Heart right ventricle (tissue), 16 donors: Measurements from ENCODE around the gene PSMA6. TPM values are rescaled to one million over a fixed set of nuclear protein-coding genes. Genes with fewer than 3 reads are reported as not detected.

Source experiments
- ATAC-seq, 8 donors: fragments of 200-7000 bp; cut with Tn5 transposase; one replicate each; pipeline ENCODE4 v1.9.1; 2020; ENCODE audit warnings: mild to moderate bottlenecking in 8 of 8, moderate library complexity in 8 of 8, moderate number of reproducible peaks in 1 of 8
- DNase-seq, 2 donors: peaks; one replicate each; pipeline ENCODE4 v3.0.0-alpha.2; 2020
- H3K27ac ChIP-seq, 10 donors: fragments of 200-600 bp; sonication (generic) in 2 of 10; one replicate each; pipeline versions ENCODE4 v1.5.0 to v1.8.0; 2020 to 2022; ENCODE audit warnings: mild to moderate bottlenecking in 3 of 10
- H3K27me3 ChIP-seq, 7 donors: fragments of 200-600 bp; one replicate each; pipeline ENCODE4 v1.8.0; 2021 to 2022; ENCODE audit warnings: mild to moderate bottlenecking in 2 of 7
- H3K36me3 ChIP-seq, 9 donors: fragments of 200-600 bp; sonication (generic) in 1 of 9; one replicate each; pipeline versions ENCODE4 v1.5.0 to v1.8.0; 2020 to 2022; ENCODE audit warnings: mild to moderate bottlenecking in 2 of 9
- H3K4me1 ChIP-seq, 9 donors: fragments of 200-600 bp; sonication (generic) in 1 of 9; one replicate each; pipeline versions ENCODE4 v1.5.0 to v1.8.0; 2020 to 2022; ENCODE audit warnings: mild to moderate bottlenecking in 4 of 9
- H3K4me3 ChIP-seq, 10 donors: fragments of 200-600 bp; sonication (generic) in 2 of 10; one replicate each; pipeline versions ENCODE4 v1.5.0 to v1.8.0; 2020 to 2022; ENCODE audit warnings: mild to moderate bottlenecking in 7 of 10, moderate library complexity in 2 of 10
- H3K9me3 ChIP-seq, 11 donors: fragments of 200-600 bp in 10 of 11; sonication (generic) in 2 of 11; one replicate each; pipeline versions ENCODE4 v1.5.0 to v1.8.0; 2013 to 2022; ENCODE audit warnings: mild to moderate bottlenecking in 2 of 11, control low read depth in 1 of 11, moderate library complexity in 1 of 11
- WGBS, 2 donors: extraction: QIAGEN DNeasy Blood & Tissue Kit; methylation state at CpG; one replicate each; pipeline ENCODE4 v1.1.7; 2013; ENCODE audit warnings: inconsistent platforms in 1 of 2; 5-methylcytosine and 5-hydroxymethylcytosine counted together
- intact Hi-C, 10 donors: fragments of 100-400 bp; cut with DNase I; formaldehyde crosslinking; loops; one replicate each; pipeline versions ENCODE4 v1.11.1 to v1.14.2; 2022
- polyA plus RNA-seq, 2 donors: library from polyadenylated mRNA; stranded (reverse); fragments of 200-250 nt; gene quantifications; one replicate each; pipeline ENCODE4 v1.2.3, GENCODE V29; 2013
- total RNA-seq, 10 donors: library from RNA; stranded (reverse); fragmentation: NEBNext Ultra II Directional in 3 of 10; extraction: Animal tissue kit (Norgen Biotek cat#: 25700) in 3 of 10; gene quantifications; one replicate each; pipeline versions ENCODE4 v1.2.1 to v1.2.4, GENCODE V29; 2021 to 2023
- TF ChIP-seq, protein P1 (sequence below), 9 donors: fragments of 200-600 bp; sonication (generic) in 2 of 9; IDR thresholded peaks; one replicate each; pipeline versions ENCODE4 v1.5.0 to v1.8.0; 2021 to 2022; ENCODE audit warnings: antibody characterized with exemption in 9 of 9, mild to moderate bottlenecking in 5 of 9, moderate library complexity in 1 of 9
- donor health status: Arrhythmogenic right ventricular cardiomyopathy.
- donor health status: ischemic (EF 13 %, LVEDD 7.1; RV severe dilation, severe dysfunction).
- donor health status: healthy with polysubstance abuse.
- donor health status: DM: no; HTN: yes; CAD: no.
- donor health status: DM: no; HTN: no; CAD: no.
- donor health status: ischemic (EF 25% LVEDD 6.9; RV normal size, moderate dysfunction).
- donor health status: ischemic (EF 25% LVEDD 5.7; RV mildly dilated, moderate dysfunction).
- donor health status: healthy.
- donor health status: DM: yes; HTN: yes; CAD: no.
- donor health status: Ischemic cardiomyopathy.
- donor health status: ischemic (EF 35%, LVEDD 5.7; RV mildly dilated, moderate dysfunction).
- donor health status: nonischemic (EF 11% LVEDD 7.7; RV severe dilation, severe dysfunction).
- donor health status: DM: yes; HTN: yes; CAD: no.
- donor health status: PGD.
- donor health status: ischemic (EF 29% LVEDD 5.4; RV normal size, mild dysfunction).
- donor health status: nonischemic (EF 23%, LVEDD 6.1; RV moderate dilation, normal function).

PSMA6 gene
- total and polyA plus RNA-seq, 12 donors, result 92.3 to 233 (median 166) TPM

DNA sequence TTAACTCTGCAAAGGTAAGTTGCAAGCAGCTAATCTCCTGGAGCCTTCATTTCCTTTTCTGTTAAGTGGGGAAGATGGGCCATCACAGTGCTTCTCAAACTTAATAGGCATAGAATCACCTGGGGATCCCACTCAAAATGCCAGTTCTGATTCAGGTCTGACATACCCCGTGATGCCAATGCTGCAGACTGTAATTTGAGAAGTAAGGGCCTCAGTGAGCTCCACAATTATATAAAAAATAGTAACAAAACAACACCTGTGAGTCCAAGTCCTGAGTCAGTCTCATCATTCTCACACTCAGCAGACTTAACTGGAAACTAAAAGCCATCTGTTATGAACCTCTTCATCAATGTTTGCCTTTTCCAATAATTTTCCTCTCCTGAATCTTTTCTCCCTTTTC lies 10.8 kb upstream of the PSMA6 start:
- WGBS, 2 donors, result 94 to 100% methylated on average over 1 of the region's 1 CpG
- TF ChIP-seq, protein P1, sequence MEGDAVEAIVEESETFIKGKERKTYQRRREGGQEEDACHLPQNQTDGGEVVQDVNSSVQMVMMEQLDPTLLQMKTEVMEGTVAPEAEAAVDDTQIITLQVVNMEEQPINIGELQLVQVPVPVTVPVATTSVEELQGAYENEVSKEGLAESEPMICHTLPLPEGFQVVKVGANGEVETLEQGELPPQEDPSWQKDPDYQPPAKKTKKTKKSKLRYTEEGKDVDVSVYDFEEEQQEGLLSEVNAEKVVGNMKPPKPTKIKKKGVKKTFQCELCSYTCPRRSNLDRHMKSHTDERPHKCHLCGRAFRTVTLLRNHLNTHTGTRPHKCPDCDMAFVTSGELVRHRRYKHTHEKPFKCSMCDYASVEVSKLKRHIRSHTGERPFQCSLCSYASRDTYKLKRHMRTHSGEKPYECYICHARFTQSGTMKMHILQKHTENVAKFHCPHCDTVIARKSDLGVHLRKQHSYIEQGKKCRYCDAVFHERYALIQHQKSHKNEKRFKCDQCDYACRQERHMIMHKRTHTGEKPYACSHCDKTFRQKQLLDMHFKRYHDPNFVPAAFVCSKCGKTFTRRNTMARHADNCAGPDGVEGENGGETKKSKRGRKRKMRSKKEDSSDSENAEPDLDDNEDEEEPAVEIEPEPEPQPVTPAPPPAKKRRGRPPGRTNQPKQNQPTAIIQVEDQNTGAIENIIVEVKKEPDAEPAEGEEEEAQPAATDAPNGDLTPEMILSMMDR (IDR thresholded peaks at IDR 0.05), result no peak
- H3K27ac ChIP-seq, result no peak overlapping the region
- ATAC-seq (no peak), DNase-seq (no peak)
- peaks cover 0 to 10% (median 0%) of the 10 kb centered on the region in 9 donors for H3K36me3 ChIP-seq
- no peaks in the 10 kb centered on the region for H3K27me3 ChIP-seq
- H3K4me3 ChIP-seq, result no peak overlapping the region
- peaks cover 0 to 23% (median 0%) of the 10 kb centered on the region in 9 donors for H3K4me1 ChIP-seq
- intact Hi-C loops, result loop anchor here in 1 of 10 donors (10.0 kb wide), 1 partner anchor 57 kb away; no protein-coding TSS in a partner anchor
- no peaks in the 10 kb centered on the region for H3K9me3 ChIP-seq

GRCh38 chr14:35284506-35284905 lies 7.7 kb upstream of the PSMA6 start:
- intact Hi-C loops, result loop anchor here in 1 of 10 donors (10.0 kb wide), 1 partner anchor 60 kb away; no protein-coding TSS in a partner anchor
- no peaks in the 10 kb centered on the region for H3K9me3 ChIP-seq
- TF ChIP-seq, protein P1 (IDR thresholded peaks at IDR 0.05), result no peak
- H3K27me3 ChIP-seq, result no peaks in the 10 kb centered on the region
- 98 to 99% methylated on average over 2 of the region's 2 CpGs for WGBS, 2 donors
- DNase-seq, result no peak
- no peak for ATAC-seq
- no peak overlapping the region for H3K4me3 ChIP-seq
- peaks cover 0 to 9% (median 0%) of the 10 kb centered on the region in 9 donors for H3K36me3 ChIP-seq
- peak overlapping the region in 2 of 10 donors; percentile 17 to 84 for H3K27ac ChIP-seq
- peaks cover 0 to 44% (median 13%) of the 10 kb centered on the region in 9 donors for H3K4me1 ChIP-seq

- Histone ChIP-seq H3K27ac (peak overlapping the region in 5 of 10 donors; percentile 19 to 84 (median 36)), H3K36me3 (peaks cover 0 to 9% (median 0%) of the 10 kb centered on the region in 9 donors), H3K27me3 (no peaks in the 10 kb centered on the region), H3K4me1 (peaks cover 0 to 44% (median 13%) of the 10 kb centered on the region in 9 donors), H3K9me3 (no peaks in the 10 kb centered on the region), H3K4me3 (peak overlapping the region in 1 of 10 donors; percentile 14)
- peak; percentile 32 to 76 (median 62) for ATAC-seq
- TF ChIP-seq, protein P1 (IDR thresholded peaks at IDR 0.05), result no peak
- DNase-seq, result no peak
- WGBS, 2 donors, result 75 to 77% methylated on average over 5 of the region's 5 CpGs
- intact Hi-C loops, result loop anchor here in 1 of 10 donors (10.0 kb wide), 1 partner anchor 61 kb away; no protein-coding TSS in a partner anchor
These were observed 6.8 kb upstream of the PSMA6 start for GRCh38 chr14:35285168-35286002.

- Histone ChIP-seq H3K36me3 (peaks cover 0 to 9% (median 0%) of the 10 kb centered on the region in 9 donors), H3K9me3 (no peaks in the 10 kb centered on the region), H3K4me1 (peaks cover 0 to 47% (median 13%) of the 10 kb centered on the region in 9 donors), H3K4me3 (peak overlapping the region in 1 of 10 donors; percentile 14), H3K27me3 (no peaks in the 10 kb centered on the region), H3K27ac (peak overlapping the region in 6 of 10 donors; percentile 2 to 84 (median 32))
- DNase-seq (no peak), ATAC-seq (peak in 2 of 8 donors; percentile 25 to 45)
- TF ChIP-seq, protein P1 (IDR thresholded peaks at IDR 0.05), result no peak
- 71 to 81% methylated on average over 8 of the region's 8 CpGs for WGBS, 2 donors
- intact Hi-C loops, result loop anchor here in 1 of 10 donors (10.0 kb wide), 1 partner anchor 61 kb away; no protein-coding TSS in a partner anchor
These were observed 6.1 kb upstream of the PSMA6 start for GRCh38 chr14:35286003-35286600.
